ENCODE results near the gene CDC27.
"Not testable (repeated sequence)": the region's sequence is repeated elsewhere in the genome, so short reads cannot be mapped to it uniquely, and the experiment has no call there.

The CDC27 gene

DNA sequence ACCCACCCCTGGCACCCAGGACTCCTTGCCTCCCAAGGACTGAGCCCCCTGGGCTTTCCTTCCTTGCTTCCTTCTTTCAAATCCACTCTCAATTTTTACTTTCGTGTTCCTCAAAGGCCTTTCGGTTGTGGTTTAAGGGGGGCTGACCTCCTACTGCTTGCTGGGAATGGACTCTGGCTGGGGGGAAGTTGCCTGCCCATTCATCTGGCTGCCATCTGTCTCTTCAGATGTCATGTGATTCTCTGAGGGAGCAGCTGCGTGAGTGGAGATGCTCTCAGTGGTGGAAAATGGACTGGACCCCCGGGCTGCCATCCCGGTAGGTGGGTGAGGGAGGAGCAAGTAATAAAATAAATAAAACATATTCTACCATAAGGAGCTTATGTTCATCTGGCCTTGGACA lies 116.2 kb downstream of the CDC27 start:
- no peak for TF ChIP-seq Cebpa-rat (IDR thresholded peaks at IDR 0.05)
- Histone ChIP-seq H3K9me3 (replicated peaks in 1 of 11) (no peaks in the 10 kb centered on the region), H3K4me1 (peaks cover 30 to 61% (median 42%) of the 10 kb centered on the region in 10 experiments), H3K27me3 (no peaks in the 10 kb centered on the region), H4K20me1 (no peaks in the 10 kb centered on the region), H3K9ac (peak overlapping the region in 3 of 11 experiments; percentile 0 to 54 (median 22); a peak in 3 of 22 replicates), H3K27ac (peak overlapping the region in 7 of 11 experiments; percentile 31 to 80 (median 52); a peak in 12 of 22 replicates), H3K4me3 (peak overlapping the region in 1 of 10 experiments; percentile 7; a peak in 1 of 20 replicates), H3K36me3 (0 out of 22 replicates have a peak, but pooled peaks cover 0 to 7% (median 0%) of the 10 kb centered on the region in 11 experiments), H3K4me2 (peak overlapping the region; percentile 61 to 93 (median 67))

- Histone ChIP-seq H3K9ac (peak overlapping the region in 2 of 11 experiments; percentile 33 to 50; a peak in 4 of 22 replicates), H3K4me3 (peak overlapping the region in 1 of 10 experiments; percentile 32; a peak in 1 of 20 replicates), H3K27ac (peak overlapping the region in 8 of 11 experiments; percentile 11 to 80 (median 48); a peak in 14 of 22 replicates), H3K4me2 (peak overlapping the region in 10 of 11 experiments; percentile 36 to 85 (median 66); a peak in 19 of 22 replicates), H3K4me1 (peaks cover 36 to 67% (median 45%) of the 10 kb centered on the region in 10 experiments)
- not testable (repeated sequence) for H3K27me3 ChIP-seq; H3K36me3 ChIP-seq; H3K9me3 ChIP-seq (replicated peaks in 1 of 11); H4K20me1 ChIP-seq
These were observed 117.9 kb downstream of the CDC27 start for GRCh38 chr17:47071171-47071570.

DNA sequence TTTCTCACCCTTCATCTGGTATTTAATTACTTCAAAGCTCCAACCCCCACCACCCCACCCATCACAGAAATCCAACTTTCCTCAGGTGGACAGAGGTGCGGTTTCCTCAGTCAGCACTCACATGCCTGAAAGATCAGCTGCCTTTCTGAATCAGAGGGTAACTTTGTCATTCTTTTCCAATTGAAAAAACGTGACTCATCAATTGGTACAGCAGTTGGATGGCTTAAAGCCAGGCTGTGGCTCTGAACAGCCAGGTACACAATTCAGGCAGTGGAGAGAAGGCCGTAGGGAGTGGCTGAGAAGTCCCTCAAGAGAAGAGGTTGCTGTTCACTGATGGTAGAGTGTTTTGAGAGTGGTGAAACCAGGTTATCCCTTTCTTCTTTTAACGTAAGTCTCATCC lies 118.8 kb downstream of the CDC27 start:
- Histone ChIP-seq H3K4me2 (peak overlapping the region in 7 of 11 experiments; percentile 61 to 85 (median 78); a peak in 12 of 22 replicates), H3K4me1 (peaks cover 36 to 69% (median 46%) of the 10 kb centered on the region in 10 experiments), H3K27ac (peak overlapping the region in 6 of 11 experiments; percentile 9 to 80 (median 60); a peak in 10 of 22 replicates), H3K9ac (peak overlapping the region in 1 of 11 experiments; percentile 50; a peak in 1 of 22 replicates)
- H3K4me3 ChIP-seq; H3K9me3 ChIP-seq (replicated peaks in 1 of 11); H3K27me3 ChIP-seq; H3K36me3 ChIP-seq; H4K20me1 ChIP-seq: not testable (repeated sequence)

Measured in BLaER1 treated with 17β-estradiol and CSF1 and Interleukin-3, amounts not matched to agents 10 nM and 100 nM (cell line).